Keratinocyte (primary cell): ENCODE data around the gene SCTR. TPM values are rescaled to one million over a fixed set of nuclear protein-coding genes. Genes with fewer than 3 reads are reported as not detected.

ENCODE experiments used
- DNase-seq: peaks from one replicate; pipeline ENCODE4 v3.0.0-alpha.2; 2011; ENCODE audit warnings: low read depth, missing footprints, low spot score
- FAIRE-seq: peaks from 2 replicates; lab custom pipeline; 2011; peaks lifted over from hg19 to GRCh38; lab: Jason Lieb, UNC
- H2AFZ ChIP-seq: 2 replicates; pipeline ENCODE4 v1.6.0; 2012; ENCODE audit warnings: low read length, control low read depth, inconsistent platforms; ENCODE audit not compliant: control insufficient read depth
- H3K27ac ChIP-seq: 2 replicates; pipeline ENCODE4 v1.5.1; 2011; ENCODE audit warnings: low read length; ENCODE audit not compliant: control insufficient read depth, insufficient read depth
- H3K27me3 ChIP-seq: 3 replicates; pipeline ENCODE4 v1.6.0; 2011; ENCODE audit warnings: low read length; ENCODE audit not compliant: control insufficient read depth, insufficient read depth; ENCODE audit errors: extremely low read depth
- H3K36me3 ChIP-seq, 2 experiments: 2 replicates in 1 of 2; 3 replicates in 1 of 2; pipeline ENCODE4 v1.5.1; 2011; ENCODE audit warnings: low read length in 2 of 2, mild to moderate bottlenecking in 1 of 2; ENCODE audit not compliant: control insufficient read depth in 2 of 2, insufficient read depth in 2 of 2; ENCODE audit errors: extremely low read depth in 1 of 2
- H3K4me1 ChIP-seq: 3 replicates; pipeline ENCODE4 v1.5.1; 2011; ENCODE audit warnings: low read length; ENCODE audit not compliant: control insufficient read depth, insufficient read depth; ENCODE audit errors: extremely low read depth
- H3K4me2 ChIP-seq: 3 replicates; pipeline ENCODE4 v1.6.0; 2011; ENCODE audit warnings: low read depth, low read length; ENCODE audit not compliant: control insufficient read depth, insufficient read depth; ENCODE audit errors: extremely low read depth
- H3K4me3 ChIP-seq, 3 experiments: fragments of 200-600 bp in 1 of 3; sonication (generic) in 1 of 3; 2 replicates in 2 of 3; 3 replicates in 1 of 3; pipeline ENCODE4 v1.5.1; 2011 to 2016; ENCODE audit warnings: low read length in 3 of 3, mild to moderate bottlenecking in 3 of 3, control low read depth in 2 of 3, inconsistent platforms in 1 of 3, low read depth in 1 of 3, mixed read lengths in 1 of 3, mixed run types in 1 of 3, moderate library complexity in 1 of 3; ENCODE audit not compliant: control insufficient read depth in 2 of 3, insufficient read depth in 2 of 3; ENCODE audit errors: extremely low read depth in 1 of 3
- H3K79me2 ChIP-seq: 2 replicates; pipeline ENCODE4 v1.6.0; 2012; ENCODE audit warnings: low read length; ENCODE audit not compliant: control insufficient read depth, insufficient read depth
- H3K9ac ChIP-seq: 3 replicates; pipeline ENCODE4 v1.6.0; 2011; ENCODE audit warnings: low read length; ENCODE audit not compliant: control insufficient read depth, insufficient read depth; ENCODE audit errors: extremely low read depth
- H3K9me1 ChIP-seq: 3 replicates; pipeline ENCODE4 v1.6.0; 2011; ENCODE audit warnings: low read length; ENCODE audit not compliant: control insufficient read depth, insufficient read depth; ENCODE audit errors: extremely low read depth
- H3K9me3 ChIP-seq: 2 replicates; pipeline ENCODE4 v1.5.1; 2012; ENCODE audit warnings: low read depth, low read length; ENCODE audit not compliant: control insufficient read depth
- H4K20me1 ChIP-seq: 3 replicates; pipeline ENCODE4 v1.6.0; 2011; ENCODE audit warnings: low read length; ENCODE audit not compliant: control insufficient read depth, insufficient read depth; ENCODE audit errors: extremely low read depth
- EZH2 ChIP-seq: IDR thresholded peaks from one replicate; pipeline ENCODE4 v1.6.1; 2012; ENCODE audit warnings: inconsistent platforms, mild to moderate bottlenecking, low read length, moderate library complexity
- dilution Hi-C: fragments of 300-500 bp; cut with MboI; formaldehyde crosslinking; loops from one replicate; pipeline ENCODE4 v1.7.0; 2020; ENCODE audit warnings: low sequenced_read_pairs; ENCODE audit not compliant: extremely low pct_ligation_motif_present
- polyA plus RNA-seq, 5 experiments: library from polyadenylated mRNA; depleted of rRNA in 3 of 5; stranded (reverse) in 3 of 5; stranded (forward) in 1 of 5; unstranded in 1 of 5; fragments of >200 nt; gene quantifications; 1 replicate in 1 of 5; 2 replicates in 3 of 5; 3 replicates in 1 of 5; pipeline versions ENCODE4 v1.2.1 to v1.2.3, GENCODE V29; 2011 to 2012; ENCODE audit warnings: missing spikeins in 2 of 5, low read depth in 1 of 5, low replicate concordance in 1 of 5
- TF ChIP-seq, protein P1 (sequence below), 3 experiments: IDR thresholded peaks in 1 of 3; conservative IDR thresholded peaks in 1 of 3; optimal IDR thresholded peaks in 1 of 3; 2 replicates in 2 of 3; 3 replicates in 1 of 3; pipeline versions ENCODE3 to v1.5.1; 2011; ENCODE audit warnings: low read length in 3 of 3, mild to moderate bottlenecking in 3 of 3, moderate library complexity in 2 of 3, control low read depth in 1 of 3, inconsistent platforms in 1 of 3; ENCODE audit not compliant: insufficient read depth in 2 of 3; ENCODE audit errors: extremely low read depth in 1 of 3

The SCTR gene
- polyA plus RNA-seq, 1 donor (not counting 4 experiments of a cell fraction or from before 2014, with no cell fraction given) = not detected

DNA sequence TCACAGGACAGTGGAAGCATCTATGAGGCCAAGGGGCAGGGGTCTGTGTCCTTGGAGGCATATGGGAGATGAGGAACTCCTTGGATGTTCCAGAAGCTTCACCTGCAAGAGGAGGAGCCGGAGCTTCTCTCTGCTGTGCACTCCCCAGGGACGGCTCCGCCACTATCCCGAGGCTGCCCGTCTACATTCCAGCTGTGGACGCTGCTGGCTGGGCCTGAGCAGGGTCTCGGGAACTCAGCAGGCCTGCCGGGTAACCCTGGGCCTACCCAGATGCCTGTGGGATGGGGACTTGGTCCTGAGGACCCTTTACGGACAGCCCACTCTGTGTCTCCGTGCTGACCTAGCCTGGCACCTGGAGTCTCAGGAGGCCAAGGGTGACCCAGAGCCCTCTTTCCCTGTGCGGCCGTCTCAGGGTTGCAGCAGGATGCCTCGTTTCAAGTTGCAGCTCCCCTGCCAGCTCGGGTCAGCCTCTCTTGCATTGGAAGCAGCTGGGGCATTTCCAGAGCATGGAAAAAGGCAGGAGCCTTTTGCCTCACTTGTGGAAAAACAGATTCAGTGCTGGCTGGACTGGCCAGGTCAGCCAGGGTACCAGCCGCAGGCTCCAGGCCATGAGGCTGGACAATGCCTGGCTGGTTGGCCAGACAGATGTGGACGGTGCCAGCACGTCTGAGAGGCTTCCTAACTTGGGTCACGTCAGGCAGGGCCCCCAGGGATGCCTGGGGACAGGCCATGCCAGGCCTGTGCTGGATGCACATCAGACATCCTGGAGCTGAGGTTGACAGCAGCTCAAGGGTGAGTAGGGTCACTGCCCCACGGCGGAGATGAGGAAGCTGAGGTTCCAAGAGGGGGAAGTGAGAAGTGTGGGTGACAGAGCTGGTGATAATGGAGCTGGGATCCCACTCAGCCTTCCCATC, 41.5 kb downstream of the SCTR start:
- H3K9ac ChIP-seq = no peak overlapping the region
- DNase-seq = no peak
- no peak overlapping the region for H3K4me2 ChIP-seq
- no peaks in the 10 kb centered on the region for H4K20me1 ChIP-seq
- no peaks in the 10 kb centered on the region for H3K4me1 ChIP-seq
- H3K4me3 ChIP-seq = no peak overlapping the region
- H3K9me3 ChIP-seq = no peaks in the 10 kb centered on the region
- no peak for TF ChIP-seq EZH2
- TF ChIP-seq, protein P1, sequence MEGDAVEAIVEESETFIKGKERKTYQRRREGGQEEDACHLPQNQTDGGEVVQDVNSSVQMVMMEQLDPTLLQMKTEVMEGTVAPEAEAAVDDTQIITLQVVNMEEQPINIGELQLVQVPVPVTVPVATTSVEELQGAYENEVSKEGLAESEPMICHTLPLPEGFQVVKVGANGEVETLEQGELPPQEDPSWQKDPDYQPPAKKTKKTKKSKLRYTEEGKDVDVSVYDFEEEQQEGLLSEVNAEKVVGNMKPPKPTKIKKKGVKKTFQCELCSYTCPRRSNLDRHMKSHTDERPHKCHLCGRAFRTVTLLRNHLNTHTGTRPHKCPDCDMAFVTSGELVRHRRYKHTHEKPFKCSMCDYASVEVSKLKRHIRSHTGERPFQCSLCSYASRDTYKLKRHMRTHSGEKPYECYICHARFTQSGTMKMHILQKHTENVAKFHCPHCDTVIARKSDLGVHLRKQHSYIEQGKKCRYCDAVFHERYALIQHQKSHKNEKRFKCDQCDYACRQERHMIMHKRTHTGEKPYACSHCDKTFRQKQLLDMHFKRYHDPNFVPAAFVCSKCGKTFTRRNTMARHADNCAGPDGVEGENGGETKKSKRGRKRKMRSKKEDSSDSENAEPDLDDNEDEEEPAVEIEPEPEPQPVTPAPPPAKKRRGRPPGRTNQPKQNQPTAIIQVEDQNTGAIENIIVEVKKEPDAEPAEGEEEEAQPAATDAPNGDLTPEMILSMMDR (optimal IDR thresholded peaks at IDR 0.05 in 1 of 3, IDR thresholded peaks at IDR 0.05 in 1 of 3, conservative IDR thresholded peaks at IDR 0.05 in 1 of 3; ENCODE audit: extremely low read depth in 1 of 3, insufficient read depth in 2 of 3, low read length in 3 of 3) = no peak
- H3K79me2 ChIP-seq = no peaks in the 10 kb centered on the region
- no peaks in the 10 kb centered on the region for H3K27me3 ChIP-seq
- no peak overlapping the region for H2AFZ ChIP-seq
- H3K9me1 ChIP-seq = no peaks in the 10 kb centered on the region
- no peak for FAIRE-seq
- no peaks in the 10 kb centered on the region for H3K36me3 ChIP-seq
- H3K27ac ChIP-seq = no peak overlapping the region
- dilution Hi-C loops = no loop called here

DNA sequence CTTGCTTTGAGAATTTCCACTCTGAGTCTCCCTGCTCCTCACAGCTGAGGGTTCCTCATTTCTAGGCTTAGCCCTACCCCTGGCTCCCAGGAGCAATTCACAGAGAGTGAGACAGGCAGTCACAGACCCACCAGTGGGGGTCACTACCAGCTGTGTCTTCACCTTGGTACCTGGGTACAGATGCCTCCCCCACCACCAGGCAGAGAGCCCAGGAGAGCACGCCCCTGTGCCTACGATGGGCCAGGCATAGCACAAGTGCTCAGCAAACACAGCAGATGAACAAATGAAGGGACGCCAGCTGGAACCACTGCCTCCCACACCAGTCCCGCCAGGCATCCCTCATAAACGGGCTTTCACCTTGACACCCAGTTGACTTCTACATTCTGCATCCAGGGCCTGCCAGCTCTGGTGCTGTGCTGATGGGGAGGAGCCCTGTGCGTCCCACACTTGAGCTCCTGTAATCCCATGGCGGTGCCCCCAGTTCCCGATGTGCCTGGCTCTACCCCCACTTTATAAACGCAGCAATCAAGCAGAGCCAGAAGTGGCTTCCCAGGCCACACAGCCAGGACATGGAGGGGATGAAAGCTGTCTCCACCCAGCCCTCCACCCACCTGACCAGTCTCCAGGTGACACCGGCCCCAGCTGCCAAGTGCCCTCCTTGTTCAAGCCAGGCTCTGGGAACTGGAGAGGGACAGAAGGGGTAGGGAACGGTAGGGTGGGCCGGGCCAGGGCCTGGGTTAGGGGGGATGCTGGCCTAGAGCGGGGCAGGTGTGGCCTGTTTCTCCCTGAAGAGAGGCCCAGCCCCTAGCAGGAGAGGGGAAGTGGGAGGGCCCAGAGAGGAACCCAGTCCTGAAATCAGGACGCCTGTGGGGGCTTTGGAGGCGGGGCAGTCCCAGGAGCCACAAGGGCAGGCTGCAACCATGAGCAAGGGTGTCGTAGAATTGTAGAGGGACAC, 42.5 kb downstream of the SCTR start:
- Histone ChIP-seq H3K36me3 (no peaks in the 10 kb centered on the region), H3K79me2 (no peaks in the 10 kb centered on the region), H3K27ac (no peak overlapping the region), H3K4me1 (no peaks in the 10 kb centered on the region), H3K4me2 (no peak overlapping the region), H3K27me3 (no peaks in the 10 kb centered on the region), H2AFZ (no peak overlapping the region), H3K9me1 (no peaks in the 10 kb centered on the region), H3K4me3 (no peak overlapping the region), H3K9ac (no peak overlapping the region), H3K9me3 (no peaks in the 10 kb centered on the region), H4K20me1 (no peaks in the 10 kb centered on the region)
- FAIRE-seq (no peak), DNase-seq (no peak)
- no peak for TF ChIP-seq EZH2
- TF ChIP-seq, protein P1 (optimal IDR thresholded peaks at IDR 0.05 in 1 of 3, IDR thresholded peaks at IDR 0.05 in 1 of 3, conservative IDR thresholded peaks at IDR 0.05 in 1 of 3; ENCODE audit: extremely low read depth in 1 of 3, insufficient read depth in 2 of 3, low read length in 3 of 3) = no peak
- dilution Hi-C loops = no loop called here
